ENCODE results near the gene UXS1.
A peak's percentile ranks its signal among the peaks of the same experiment; 100 is the strongest.

Gene UXS1

DNA sequence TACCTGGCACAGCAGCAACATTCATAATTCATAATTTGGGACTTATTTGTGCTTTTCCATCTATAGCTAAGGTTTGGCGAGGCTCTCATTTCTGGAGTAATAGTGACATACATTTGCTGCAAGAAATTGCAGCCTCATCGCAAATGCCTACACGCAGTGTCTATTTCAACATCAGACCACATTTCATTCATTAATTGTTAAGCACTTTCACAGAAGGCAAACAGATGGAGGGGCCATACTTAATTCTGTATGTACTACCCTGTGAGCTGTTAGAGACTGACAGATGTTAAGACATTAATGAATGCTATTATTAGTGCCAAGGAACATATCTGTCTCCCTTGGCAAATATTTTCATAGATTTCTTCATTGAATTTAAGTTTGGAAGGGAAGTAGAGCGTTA lies 125.7 kb downstream of the UXS1 start:
- no peak for DNase-seq
- no peaks in the 10 kb centered on the region for H3K36me3 ChIP-seq (ENCODE audit: control insufficient read depth in 1 of 2, insufficient read depth in 2 of 2, low read length in 2 of 2)
- no CpG with 5 or more reads among the region's 4 CpGs for WGBS (ENCODE audit: extremely low coverage, insufficient coverage, insufficient read length)

DNA sequence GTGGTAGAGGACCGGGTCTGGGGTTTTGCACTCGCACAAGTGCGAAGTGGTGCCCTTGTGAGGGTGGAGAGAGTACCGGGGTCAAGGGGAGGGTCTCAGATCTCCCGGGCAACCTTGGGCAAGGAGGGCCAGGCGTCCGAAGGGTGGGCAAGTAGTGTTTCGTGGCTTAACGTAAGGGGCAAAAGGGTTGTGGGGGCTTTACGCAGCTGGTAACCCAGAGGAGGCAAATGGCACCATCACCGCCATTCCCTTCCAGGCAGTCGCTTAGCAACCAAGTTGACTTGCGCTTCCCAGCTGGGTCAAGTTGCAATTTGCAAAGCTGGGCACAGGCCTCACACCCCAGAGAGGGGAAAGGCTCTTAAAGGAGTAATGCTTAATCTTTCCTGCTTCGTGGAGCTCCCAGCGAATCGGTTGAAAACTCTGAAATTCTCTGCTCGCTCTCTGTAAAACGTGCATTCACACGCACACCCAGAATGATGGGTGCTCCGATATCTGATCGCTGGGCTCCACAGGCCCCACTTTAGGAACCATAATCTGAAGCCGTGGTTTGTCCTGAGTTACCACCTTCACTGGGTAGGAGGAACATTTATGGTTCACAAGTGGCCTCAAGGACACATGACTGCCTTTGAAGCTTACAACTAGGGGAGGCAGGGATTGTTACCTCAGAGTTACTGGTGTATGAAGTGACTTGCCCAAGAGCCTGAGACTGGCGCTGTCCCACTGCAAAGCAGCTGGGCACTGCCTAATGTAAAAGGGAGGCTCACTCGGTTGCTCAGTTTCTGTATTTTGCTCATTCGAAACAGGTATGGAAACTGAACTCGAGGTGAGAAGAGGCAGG lies 127.9 kb downstream of the UXS1 start:
- Histone ChIP-seq H2AK5ac (ENCODE audit: low read length) (no peak overlapping the region), H3K79me2 (ENCODE audit: control insufficient read depth, insufficient read depth, low read length, poor library complexity) (no peaks in the 10 kb centered on the region), H3K9me3 (ENCODE audit: insufficient read depth, low read depth, low read length) (peaks cover 3% of the 10 kb centered on the region), H2BK5ac (ENCODE audit: low read depth, low read length, poor library complexity) (no peak overlapping the region), H3K9ac (ENCODE audit: low read length) (no peak overlapping the region), H3K27ac (ENCODE audit: low read depth, low read length) (no peak overlapping the region), H3K18ac (ENCODE audit: low read length) (no peak overlapping the region), H3K4me3 (ENCODE audit: low read depth, low read length) (peak overlapping the region; percentile 1), H2AFZ (ENCODE audit: insufficient read depth, low read length, poor library complexity) (no peak overlapping the region), H3K14ac (ENCODE audit: low read length) (no peak overlapping the region), H2BK12ac (ENCODE audit: low read length) (no peak overlapping the region), H4K8ac (ENCODE audit: low read depth, low read length) (no peak overlapping the region), H2BK120ac (ENCODE audit: insufficient read depth, low read length, poor library complexity) (no peak overlapping the region), H3K79me1 (ENCODE audit: low read length) (no peaks in the 10 kb centered on the region), H4K12ac (ENCODE audit: low read depth, low read length) (no peak overlapping the region), H3K4me1 (ENCODE audit: control insufficient read depth in 1 of 2, insufficient read depth in 2 of 2, low read length in 2 of 2) (peaks cover 0 to 10% of the 10 kb centered on the region in 2 experiments), H4K91ac (ENCODE audit: low read depth, low read length) (no peak overlapping the region), H3K23ac (ENCODE audit: low read length) (no peak overlapping the region), H3K4me2 (ENCODE audit: low read length) (peak overlapping the region; percentile 79), H3K27me3 (ENCODE audit: insufficient read depth, low read length) (peaks cover 18% of the 10 kb centered on the region), H3K4ac (ENCODE audit: low read depth, low read length) (no peak overlapping the region), H3K36me3 (ENCODE audit: control insufficient read depth in 1 of 2, insufficient read depth in 2 of 2, low read length in 2 of 2) (no peaks in the 10 kb centered on the region)
- no CpG with 5 or more reads among the region's 26 CpGs for WGBS (ENCODE audit: extremely low coverage, insufficient coverage, insufficient read length)
- no peak for DNase-seq

More for the DNA sequence above, 125.7 kb downstream of the UXS1 start:
- Histone ChIP-seq H2BK12ac (ENCODE audit: low read length) (no peak overlapping the region), H3K14ac (ENCODE audit: low read length) (no peak overlapping the region), H3K18ac (ENCODE audit: low read length) (no peak overlapping the region), H4K8ac (ENCODE audit: low read depth, low read length) (no peak overlapping the region), H3K4me1 (ENCODE audit: control insufficient read depth in 1 of 2, insufficient read depth in 2 of 2, low read length in 2 of 2) (peaks cover 0 to 10% of the 10 kb centered on the region in 2 experiments), H2AFZ (ENCODE audit: insufficient read depth, low read length, poor library complexity) (no peak overlapping the region), H4K91ac (ENCODE audit: low read depth, low read length) (no peak overlapping the region), H2BK120ac (ENCODE audit: insufficient read depth, low read length, poor library complexity) (no peak overlapping the region), H4K12ac (ENCODE audit: low read depth, low read length) (no peak overlapping the region), H2AK5ac (ENCODE audit: low read length) (no peak overlapping the region), H3K4me2 (ENCODE audit: low read length) (no peak overlapping the region), H3K4ac (ENCODE audit: low read depth, low read length) (no peak overlapping the region), H3K9me3 (ENCODE audit: insufficient read depth, low read depth, low read length) (peaks cover 3% of the 10 kb centered on the region), H3K79me2 (ENCODE audit: control insufficient read depth, insufficient read depth, low read length, poor library complexity) (no peaks in the 10 kb centered on the region), H3K79me1 (ENCODE audit: low read length) (no peaks in the 10 kb centered on the region), H3K4me3 (ENCODE audit: low read depth, low read length) (no peak overlapping the region), H3K27me3 (ENCODE audit: insufficient read depth, low read length) (peaks cover 18% of the 10 kb centered on the region), H3K9ac (ENCODE audit: low read length) (no peak overlapping the region), H3K27ac (ENCODE audit: low read depth, low read length) (no peak overlapping the region), H2BK5ac (ENCODE audit: low read depth, low read length, poor library complexity) (no peak overlapping the region), H3K23ac (ENCODE audit: low read length) (no peak overlapping the region)

- H3K18ac ChIP-seq (ENCODE audit: low read length): no peak overlapping the region
- H2BK12ac ChIP-seq (ENCODE audit: low read length): no peak overlapping the region
- no peak for DNase-seq
- peaks cover 0 to 10% of the 10 kb centered on the region in 2 experiments for H3K4me1 ChIP-seq (ENCODE audit: control insufficient read depth in 1 of 2, insufficient read depth in 2 of 2, low read length in 2 of 2)
- no peak overlapping the region for H3K4ac ChIP-seq (ENCODE audit: low read depth, low read length)
- no peak overlapping the region for H2BK120ac ChIP-seq (ENCODE audit: insufficient read depth, low read length, poor library complexity)
- no peaks in the 10 kb centered on the region for H3K79me1 ChIP-seq (ENCODE audit: low read length)
- peak overlapping the region; percentile 79 for H3K4me2 ChIP-seq (ENCODE audit: low read length)
- no peak overlapping the region for H4K12ac ChIP-seq (ENCODE audit: low read depth, low read length)
- H3K14ac ChIP-seq (ENCODE audit: low read length): no peak overlapping the region
- H3K4me3 ChIP-seq (ENCODE audit: low read depth, low read length): peak overlapping the region; percentile 58
- peaks cover 18% of the 10 kb centered on the region for H3K27me3 ChIP-seq (ENCODE audit: insufficient read depth, low read length)
- H2BK5ac ChIP-seq (ENCODE audit: low read depth, low read length, poor library complexity): no peak overlapping the region
- no peak overlapping the region for H3K9ac ChIP-seq (ENCODE audit: low read length)
- no peak overlapping the region for H4K91ac ChIP-seq (ENCODE audit: low read depth, low read length)
- no peak overlapping the region for H3K27ac ChIP-seq (ENCODE audit: low read depth, low read length)
- H3K23ac ChIP-seq (ENCODE audit: low read length): no peak overlapping the region
- H3K9me3 ChIP-seq (ENCODE audit: insufficient read depth, low read depth, low read length): peaks cover 3% of the 10 kb centered on the region
- H3K79me2 ChIP-seq (ENCODE audit: control insufficient read depth, insufficient read depth, low read length, poor library complexity): no peaks in the 10 kb centered on the region
- H4K8ac ChIP-seq (ENCODE audit: low read depth, low read length): no peak overlapping the region
- H2AFZ ChIP-seq (ENCODE audit: insufficient read depth, low read length, poor library complexity): no peak overlapping the region
- no peak overlapping the region for H2AK5ac ChIP-seq (ENCODE audit: low read length)
- no CpG with 5 or more reads among the region's 68 CpGs for WGBS (ENCODE audit: extremely low coverage, insufficient coverage, insufficient read length)
- no peaks in the 10 kb centered on the region for H3K36me3 ChIP-seq (ENCODE audit: control insufficient read depth in 1 of 2, insufficient read depth in 2 of 2, low read length in 2 of 2)
These were observed 128.7 kb downstream of the UXS1 start for GRCh38 chr2:106065268-106065982.

- Histone ChIP-seq H3K36me3 (ENCODE audit: control insufficient read depth in 1 of 2, insufficient read depth in 2 of 2, low read length in 2 of 2) (no peaks in the 10 kb centered on the region), H3K9me3 (ENCODE audit: insufficient read depth, low read depth, low read length) (peaks cover 3% of the 10 kb centered on the region), H3K4me3 (ENCODE audit: low read depth, low read length) (no peak overlapping the region), H3K4me1 (ENCODE audit: control insufficient read depth in 1 of 2, insufficient read depth in 2 of 2, low read length in 2 of 2) (peaks cover 0 to 10% of the 10 kb centered on the region in 2 experiments), H2AK5ac (ENCODE audit: low read length) (no peak overlapping the region), H3K18ac (ENCODE audit: low read length) (no peak overlapping the region), H3K79me1 (ENCODE audit: low read length) (no peaks in the 10 kb centered on the region), H2BK120ac (ENCODE audit: insufficient read depth, low read length, poor library complexity) (no peak overlapping the region), H2BK12ac (ENCODE audit: low read length) (no peak overlapping the region), H3K27me3 (ENCODE audit: insufficient read depth, low read length) (peaks cover 18% of the 10 kb centered on the region), H3K14ac (ENCODE audit: low read length) (no peak overlapping the region), H2AFZ (ENCODE audit: insufficient read depth, low read length, poor library complexity) (no peak overlapping the region), H4K91ac (ENCODE audit: low read depth, low read length) (no peak overlapping the region), H3K79me2 (ENCODE audit: control insufficient read depth, insufficient read depth, low read length, poor library complexity) (no peaks in the 10 kb centered on the region), H2BK5ac (ENCODE audit: low read depth, low read length, poor library complexity) (no peak overlapping the region), H4K12ac (ENCODE audit: low read depth, low read length) (no peak overlapping the region), H3K4ac (ENCODE audit: low read depth, low read length) (no peak overlapping the region), H3K9ac (ENCODE audit: low read length) (no peak overlapping the region), H3K27ac (ENCODE audit: low read depth, low read length) (no peak overlapping the region), H4K8ac (ENCODE audit: low read depth, low read length) (no peak overlapping the region), H3K4me2 (ENCODE audit: low read length) (no peak overlapping the region), H3K23ac (ENCODE audit: low read length) (no peak overlapping the region)
- WGBS (ENCODE audit: extremely low coverage, insufficient coverage, insufficient read length): no CpG with 5 or more reads among the region's 5 CpGs
- peak in 1 of 2 donors; percentile 25 for DNase-seq
These were observed 130.9 kb downstream of the UXS1 start for GRCh38 chr2:106063181-106063580.
